Sigmoid colon (tissue), 7 donors: Measurements from ENCODE around the gene NSMF. TPM values are rescaled to one million over a fixed set of nuclear protein-coding genes. Genes with fewer than 3 reads are reported as not detected.

Experiments used
- DNase-seq: peaks from one replicate; pipeline ENCODE4 v3.0.0-alpha.2; 2019
- H3K27ac ChIP-seq, 4 donors: fragments of 200-600 bp; sonication (generic); one replicate each; pipeline ENCODE4 v1.5.1; 2016 to 2019; ENCODE audit warnings: mild to moderate bottlenecking in 1 of 4
- H3K27me3 ChIP-seq, 3 donors: fragments of 200-600 bp; sonication (generic); one replicate each; pipeline ENCODE4 v1.5.1; 2019; ENCODE audit warnings: mild to moderate bottlenecking in 1 of 3
- H3K36me3 ChIP-seq, 4 donors: fragments of 200-600 bp; sonication (generic); one replicate each; pipeline ENCODE4 v1.5.1; 2016 to 2019
- H3K4me1 ChIP-seq, 4 donors: fragments of 200-600 bp; sonication (generic); one replicate each; pipeline ENCODE4 v1.5.1; 2017 to 2019
- H3K4me3 ChIP-seq, 4 donors: fragments of 200-600 bp; sonication (generic); one replicate each; pipeline ENCODE4 v1.5.1; 2017 to 2019; ENCODE audit warnings: mild to moderate bottlenecking in 2 of 4, moderate library complexity in 1 of 4
- H3K9me3 ChIP-seq, 4 donors: fragments of 200-600 bp in 3 of 4; sonication (generic) in 3 of 4; one replicate each; pipeline versions ENCODE4 v1.5.1 to v1.6.1; 2013 to 2019
- EP300 ChIP-seq, 4 donors: sonication (generic); formaldehyde crosslinking; IDR thresholded peaks; one replicate each; pipeline ENCODE4 v1.6.1; 2017; ENCODE audit warnings: antibody characterized with exemption in 4 of 4
- POLR2A ChIP-seq, 2 donors: fragments of 450-650 bp; IDR thresholded peaks; one replicate each; pipeline ENCODE4 v1.6.1; 2016; ENCODE audit warnings: antibody characterized with exemption in 2 of 2, mild to moderate bottlenecking in 2 of 2, moderate library complexity in 2 of 2
- POLR2AphosphoS5 ChIP-seq, 4 donors: sonication (generic); formaldehyde crosslinking; IDR thresholded peaks; one replicate each; pipeline ENCODE4 v1.6.1; 2017; ENCODE audit warnings: antibody characterized with exemption in 4 of 4
- WGBS, 2 donors: extraction: QIAGEN DNeasy Blood & Tissue Kit; methylation state at CpG; one replicate each; pipeline ENCODE4 v1.1.7; 2013; 5-methylcytosine and 5-hydroxymethylcytosine counted together
- intact Hi-C: fragments of 100-400 bp; cut with DNase I; formaldehyde crosslinking; loops from one replicate; pipeline ENCODE4 v1.15.1; 2023
- polyA plus RNA-seq, 3 donors: library from polyadenylated mRNA; stranded (reverse); fragments of 200-250 nt; gene quantifications; one replicate each; pipeline ENCODE4 v1.2.3, GENCODE V29; 2013
- total RNA-seq, 4 donors: library from RNA; depleted of rRNA; stranded (reverse); fragments of >200 nt; gene quantifications; one replicate each; pipeline ENCODE4 v1.1.0, GENCODE V29; 2016
- TF ChIP-seq, protein P1 (sequence below), 4 experiments: fragments of 450-650 bp in 3 of 4; fragments of 200-600 bp in 1 of 4; IDR thresholded peaks; one replicate each; pipeline ENCODE4 v1.5.1; 2016 to 2019; ENCODE audit warnings: antibody characterized with exemption in 4 of 4, mild to moderate bottlenecking in 3 of 4, moderate library complexity in 2 of 4
- donor health status: healthy with polysubstance abuse.
- donor health status: Bipolar disorder and iron deficiency.
- donor health status: healthy.

The NSMF gene
- total and polyA plus RNA-seq, 7 donors: 21.8 to 50.4 (median 31.2) TPM

DNA sequence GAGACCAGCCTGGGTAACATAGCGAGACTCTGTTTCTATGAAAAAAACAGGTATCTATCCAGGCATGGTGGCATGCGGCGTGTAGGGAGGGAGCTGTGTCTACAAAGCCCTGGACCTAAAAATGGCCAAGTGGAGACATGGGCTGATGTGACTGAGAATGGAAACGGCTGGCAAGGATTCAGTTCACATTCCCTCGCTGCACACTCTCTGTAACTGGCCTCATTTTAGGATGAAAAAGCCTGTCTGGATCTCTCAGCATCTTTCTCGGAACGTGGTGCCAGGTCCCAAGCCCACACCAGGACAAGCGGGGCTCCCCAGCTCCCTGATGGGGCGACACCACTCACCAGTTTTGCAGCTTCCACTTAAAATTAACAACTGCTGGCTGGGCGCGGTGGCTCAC is 49.6 kb downstream of the NSMF start:
- Histone ChIP-seq H3K27me3 (peaks cover 0 to 5% (median 0%) of the 10 kb centered on the region in 3 donors), H3K4me1 (peaks cover 0 to 31% (median 29%) of the 10 kb centered on the region in 4 donors), H3K27ac (no peak overlapping the region), H3K4me3 (no peak overlapping the region), H3K36me3 (no peaks in the 10 kb centered on the region), H3K9me3 (no peaks in the 10 kb centered on the region)
- TF ChIP-seq EP300 (IDR thresholded peaks at IDR 0.05) (no peak), POLR2AphosphoS5 (IDR thresholded peaks at IDR 0.05) (no peak), POLR2A (IDR thresholded peaks at IDR 0.05) (no peak)
- TF ChIP-seq, protein P1, sequence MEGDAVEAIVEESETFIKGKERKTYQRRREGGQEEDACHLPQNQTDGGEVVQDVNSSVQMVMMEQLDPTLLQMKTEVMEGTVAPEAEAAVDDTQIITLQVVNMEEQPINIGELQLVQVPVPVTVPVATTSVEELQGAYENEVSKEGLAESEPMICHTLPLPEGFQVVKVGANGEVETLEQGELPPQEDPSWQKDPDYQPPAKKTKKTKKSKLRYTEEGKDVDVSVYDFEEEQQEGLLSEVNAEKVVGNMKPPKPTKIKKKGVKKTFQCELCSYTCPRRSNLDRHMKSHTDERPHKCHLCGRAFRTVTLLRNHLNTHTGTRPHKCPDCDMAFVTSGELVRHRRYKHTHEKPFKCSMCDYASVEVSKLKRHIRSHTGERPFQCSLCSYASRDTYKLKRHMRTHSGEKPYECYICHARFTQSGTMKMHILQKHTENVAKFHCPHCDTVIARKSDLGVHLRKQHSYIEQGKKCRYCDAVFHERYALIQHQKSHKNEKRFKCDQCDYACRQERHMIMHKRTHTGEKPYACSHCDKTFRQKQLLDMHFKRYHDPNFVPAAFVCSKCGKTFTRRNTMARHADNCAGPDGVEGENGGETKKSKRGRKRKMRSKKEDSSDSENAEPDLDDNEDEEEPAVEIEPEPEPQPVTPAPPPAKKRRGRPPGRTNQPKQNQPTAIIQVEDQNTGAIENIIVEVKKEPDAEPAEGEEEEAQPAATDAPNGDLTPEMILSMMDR (IDR thresholded peaks at IDR 0.05): no peak
- no peak for DNase-seq
- WGBS, 2 donors: 89 to 92% methylated on average over 11 of the region's 11 CpGs
- intact Hi-C loops: loop anchor here (5.0 kb wide), 1 partner anchor 112 kb away; no protein-coding TSS in a partner anchor

- peaks cover 0 to 31% (median 29%) of the 10 kb centered on the region in 4 donors for H3K4me1 ChIP-seq
- TF ChIP-seq POLR2A (IDR thresholded peaks at IDR 0.05) (no peak), EP300 (IDR thresholded peaks at IDR 0.05) (no peak), POLR2AphosphoS5 (IDR thresholded peaks at IDR 0.05) (no peak)
- TF ChIP-seq, protein P1 (IDR thresholded peaks at IDR 0.05): no peak
- intact Hi-C loops: loop anchor here (5.0 kb wide), 1 partner anchor 112 kb away; no protein-coding TSS in a partner anchor
Observed at GRCh38 chr9:137408651-137409405, 50.3 kb downstream of the NSMF start.

GRCh38 chr9:137407590-137408300 is 51.4 kb downstream of the NSMF start:
- WGBS, 2 donors: 69 to 72% methylated on average over 31 of the region's 31 CpGs
- peaks cover 0 to 5% (median 0%) of the 10 kb centered on the region in 3 donors for H3K27me3 ChIP-seq

More at GRCh38 chr9:137408651-137409405, 50.3 kb downstream of the NSMF start:
- no peak for DNase-seq
- WGBS, 2 donors: 93 to 96% methylated on average over 24 of the region's 24 CpGs
- no peaks in the 10 kb centered on the region for H3K36me3 ChIP-seq
- no peaks in the 10 kb centered on the region for H3K9me3 ChIP-seq
- H3K4me3 ChIP-seq: no peak overlapping the region
- H3K27me3 ChIP-seq: peaks cover 0 to 5% (median 0%) of the 10 kb centered on the region in 3 donors
- no peak overlapping the region for H3K27ac ChIP-seq

DNA sequence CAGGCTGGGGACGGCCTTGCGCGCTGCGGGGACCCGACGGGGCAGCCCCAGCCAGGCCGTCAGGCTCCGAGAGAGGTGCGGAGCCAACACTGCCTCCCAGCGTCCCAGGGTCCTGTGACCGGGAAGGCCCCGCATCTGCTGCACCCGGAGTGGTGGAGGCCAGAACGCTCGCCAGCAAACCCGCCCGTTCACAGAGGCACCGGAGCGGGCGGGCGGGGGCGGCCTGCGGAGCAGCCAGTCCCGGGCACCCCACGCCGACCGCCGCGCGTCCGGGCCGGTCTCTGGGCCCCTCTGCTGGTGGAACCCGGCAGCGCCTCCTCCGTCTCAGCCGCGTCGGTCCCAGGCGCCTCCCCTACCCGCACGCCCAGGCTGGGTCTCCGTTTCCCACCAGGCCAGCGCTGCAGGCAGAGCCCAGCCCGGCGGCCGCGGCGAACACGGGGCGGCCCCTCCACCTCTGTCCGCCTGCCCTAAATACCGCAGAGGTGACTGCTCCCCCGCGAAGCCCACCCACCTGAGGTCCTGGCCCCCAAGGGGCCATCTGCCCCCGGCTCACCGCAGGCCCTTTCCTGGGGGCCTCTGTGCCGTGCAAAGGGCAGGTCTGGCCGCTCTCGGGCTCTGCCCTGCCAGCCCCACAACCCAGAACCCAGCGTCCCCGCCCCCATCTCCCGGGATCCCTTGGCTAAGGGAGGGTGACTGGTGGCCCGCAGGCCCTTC is 52.1 kb downstream of the NSMF start:
- TF ChIP-seq, protein P1 (IDR thresholded peaks at IDR 0.05): peak; percentile 16 to 67 (median 44)
- TF ChIP-seq POLR2A (IDR thresholded peaks at IDR 0.05): no peak
- 4 to 5% methylated on average over 63 of the region's 63 CpGs for whole genome bisulfite sequencing, 2 donors
- H3K4me3 ChIP-seq: peak overlapping the region; percentile 21 to 46 (median 42)
- intact Hi-C loops: loop anchor here (5.0 kb wide), 1 partner anchor 110 kb away; no protein-coding TSS in a partner anchor
- peaks cover 0 to 30% (median 28%) of the 10 kb centered on the region in 4 donors for H3K4me1 ChIP-seq
- no peaks in the 10 kb centered on the region for H3K9me3 ChIP-seq
- H3K36me3 ChIP-seq: no peaks in the 10 kb centered on the region
- no peak for DNase-seq
- peaks cover 0 to 5% (median 0%) of the 10 kb centered on the region in 3 donors for H3K27me3 ChIP-seq
- H3K27ac ChIP-seq: peak overlapping the region; percentile 24 to 52 (median 46)

More at GRCh38 chr9:137407590-137408300, 51.4 kb downstream of the NSMF start:
- DNase-seq: peak; percentile 84
- Histone ChIP-seq H3K27ac (peak overlapping the region; percentile 24 to 52 (median 46)), H3K9me3 (no peaks in the 10 kb centered on the region), H3K36me3 (no peaks in the 10 kb centered on the region), H3K4me1 (peaks cover 0 to 31% (median 29%) of the 10 kb centered on the region in 4 donors), H3K4me3 (peak overlapping the region; percentile 14 to 46 (median 42))
- TF ChIP-seq, protein P1 (IDR thresholded peaks at IDR 0.05): no peak
- no peak for TF ChIP-seq POLR2AphosphoS5 (IDR thresholded peaks at IDR 0.05)
- TF ChIP-seq EP300 (IDR thresholded peaks at IDR 0.05): no peak
- no peak for TF ChIP-seq POLR2A (IDR thresholded peaks at IDR 0.05)
- intact Hi-C loops: loop anchor here (5.0 kb wide), 1 partner anchor 110 kb away; no protein-coding TSS in a partner anchor
